Effector memory CD4-positive, alpha-beta T cell (primary cell): ENCODE data around the gene WWC2.
"Not testable (repeated sequence)": the region's sequence is repeated elsewhere in the genome, so short reads cannot be mapped to it uniquely, and the experiment has no call there.

Experiments
- DNase-seq, 3 donors: peaks; one replicate each; pipeline ENCODE4 v3.0.0-alpha.2; 2020
- H3K27ac ChIP-seq: 2 replicates; pipeline ENCODE4 v1.7.0; 2013; ENCODE audit warnings: mild to moderate bottlenecking, low read length, moderate library complexity; ENCODE audit not compliant: insufficient read depth, poor library complexity, severe bottlenecking
- H3K27me3 ChIP-seq: replicated peaks from 2 replicates; pipeline ENCODE4 v1.7.0; 2013; ENCODE audit warnings: mild to moderate bottlenecking, low read length; ENCODE audit not compliant: insufficient read depth, control insufficient read depth, poor library complexity, severe bottlenecking
- H3K36me3 ChIP-seq: 2 replicates; pipeline ENCODE4 v1.7.0; 2013; ENCODE audit warnings: mild to moderate bottlenecking, low read length, moderate library complexity; ENCODE audit not compliant: control insufficient read depth, insufficient read depth
- H3K4me1 ChIP-seq: 2 replicates; pipeline ENCODE4 v1.7.0; 2013; ENCODE audit warnings: low read length, mild to moderate bottlenecking; ENCODE audit not compliant: control insufficient read depth, insufficient read depth, poor library complexity, severe bottlenecking
- H3K4me3 ChIP-seq: 2 replicates; pipeline ENCODE4 v1.7.0; 2013; ENCODE audit warnings: low read length, low read depth, mild to moderate bottlenecking; ENCODE audit not compliant: insufficient read depth, poor library complexity, severe bottlenecking
- H3K9me3 ChIP-seq: 2 replicates; pipeline ENCODE4 v1.7.0; 2013; ENCODE audit warnings: mild to moderate bottlenecking, low read length, moderate library complexity; ENCODE audit not compliant: control insufficient read depth

WWC2 gene

GRCh38 chr4:183191630-183192029 lies 92.6 kb downstream of the WWC2 start:
- Histone ChIP-seq H3K9me3 (no peaks in the 10 kb centered on the region), H3K36me3 (no peaks in the 10 kb centered on the region), H3K4me3 (no peak overlapping the region), H3K27ac (no peak overlapping the region), H3K27me3 (no peaks in the 10 kb centered on the region), H3K4me1 (no peaks in the 10 kb centered on the region)
- no peak for DNase-seq

GRCh38 chr4:183192571-183192970 lies 93.5 kb downstream of the WWC2 start:
- no peaks in the 10 kb centered on the region for H3K4me1 ChIP-seq
- H3K27ac ChIP-seq = no peak overlapping the region
- no peaks in the 10 kb centered on the region for H3K9me3 ChIP-seq
- H3K27me3 ChIP-seq = no peaks in the 10 kb centered on the region
- H3K36me3 ChIP-seq = no peaks in the 10 kb centered on the region
- no peak for DNase-seq
- no peak overlapping the region for H3K4me3 ChIP-seq

- not testable (repeated sequence) for H3K36me3 ChIP-seq, H3K27ac ChIP-seq, H3K4me1 ChIP-seq, H3K9me3 ChIP-seq, H3K27me3 ChIP-seq, H3K4me3 ChIP-seq, DNase-seq
These were observed 94.8 kb downstream of the WWC2 start for GRCh38 chr4:183193730-183194338.

GRCh38 chr4:183195534-183195933 lies 96.5 kb downstream of the WWC2 start:
- no peak overlapping the region for H3K4me3 ChIP-seq
- DNase-seq = no peak
- no peaks in the 10 kb centered on the region for H3K9me3 ChIP-seq
- H3K27me3 ChIP-seq = no peaks in the 10 kb centered on the region
- H3K36me3 ChIP-seq = no peaks in the 10 kb centered on the region
- no peaks in the 10 kb centered on the region for H3K4me1 ChIP-seq
- no peak overlapping the region for H3K27ac ChIP-seq

GRCh38 chr4:183197140-183197539 lies 98.1 kb downstream of the WWC2 start:
- Histone ChIP-seq H3K9me3 (no peaks in the 10 kb centered on the region), H3K27ac (no peak overlapping the region), H3K27me3 (no peaks in the 10 kb centered on the region), H3K36me3 (no peaks in the 10 kb centered on the region), H3K4me1 (no peaks in the 10 kb centered on the region), H3K4me3 (no peak overlapping the region)
- DNase-seq = no peak

- Histone ChIP-seq H3K4me1 (no peaks in the 10 kb centered on the region), H3K27me3 (no peaks in the 10 kb centered on the region), H3K36me3 (no peaks in the 10 kb centered on the region), H3K9me3 (no peaks in the 10 kb centered on the region), H3K4me3 (no peak overlapping the region), H3K27ac (no peak overlapping the region)
- DNase-seq = no peak
These were observed 101.4 kb downstream of the WWC2 start for GRCh38 chr4:183200453-183200852.

- Histone ChIP-seq H3K4me3 (no peak overlapping the region), H3K27ac (no peak overlapping the region), H3K36me3 (no peaks in the 10 kb centered on the region), H3K9me3 (no peaks in the 10 kb centered on the region), H3K27me3 (no peaks in the 10 kb centered on the region), H3K4me1 (no peaks in the 10 kb centered on the region)
- no peak for DNase-seq
These were observed 102.3 kb downstream of the WWC2 start for GRCh38 chr4:183201331-183201730.

- Histone ChIP-seq H3K27ac (no peak overlapping the region), H3K4me1 (no peaks in the 10 kb centered on the region), H3K36me3 (no peaks in the 10 kb centered on the region), H3K4me3 (no peak overlapping the region), H3K9me3 (no peaks in the 10 kb centered on the region), H3K27me3 (no peaks in the 10 kb centered on the region)
- DNase-seq = no peak
These were observed 103.5 kb downstream of the WWC2 start for GRCh38 chr4:183202523-183202922.

- no peaks in the 10 kb centered on the region for H3K9me3 ChIP-seq
- no peak for DNase-seq
- H3K27ac ChIP-seq = no peak overlapping the region
- H3K4me1 ChIP-seq = no peaks in the 10 kb centered on the region
- no peak overlapping the region for H3K4me3 ChIP-seq
- no peaks in the 10 kb centered on the region for H3K27me3 ChIP-seq
- H3K36me3 ChIP-seq = no peaks in the 10 kb centered on the region
These were observed 105.7 kb downstream of the WWC2 start for GRCh38 chr4:183204793-183205192.

- Histone ChIP-seq H3K27ac (no peak overlapping the region), H3K9me3 (no peaks in the 10 kb centered on the region), H3K4me1 (no peaks in the 10 kb centered on the region), H3K36me3 (no peaks in the 10 kb centered on the region), H3K27me3 (no peaks in the 10 kb centered on the region), H3K4me3 (no peak overlapping the region)
- no peak for DNase-seq
These were observed 106.1 kb downstream of the WWC2 start for GRCh38 chr4:183205193-183205592.
